Activated CD4-positive, alpha-beta T cell treated with anti-CD3 and anti-CD28 coated beads for 24 hours (primary cell): Measurements from ENCODE around the gene GZMH.
"Not testable (repeated sequence)": the region's sequence is repeated elsewhere in the genome, so short reads cannot be mapped to it uniquely, and the experiment has no call there.

Experiments
- DNase-seq, 2 donors: peaks; one replicate each; pipeline ENCODE4 v3.0.0-alpha.2; 2020; ENCODE audit warnings: low read depth in 2 of 2

The GZMH gene, protein sequence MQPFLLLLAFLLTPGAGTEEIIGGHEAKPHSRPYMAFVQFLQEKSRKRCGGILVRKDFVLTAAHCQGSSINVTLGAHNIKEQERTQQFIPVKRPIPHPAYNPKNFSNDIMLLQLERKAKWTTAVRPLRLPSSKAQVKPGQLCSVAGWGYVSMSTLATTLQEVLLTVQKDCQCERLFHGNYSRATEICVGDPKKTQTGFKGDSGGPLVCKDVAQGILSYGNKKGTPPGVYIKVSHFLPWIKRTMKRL

DNA sequence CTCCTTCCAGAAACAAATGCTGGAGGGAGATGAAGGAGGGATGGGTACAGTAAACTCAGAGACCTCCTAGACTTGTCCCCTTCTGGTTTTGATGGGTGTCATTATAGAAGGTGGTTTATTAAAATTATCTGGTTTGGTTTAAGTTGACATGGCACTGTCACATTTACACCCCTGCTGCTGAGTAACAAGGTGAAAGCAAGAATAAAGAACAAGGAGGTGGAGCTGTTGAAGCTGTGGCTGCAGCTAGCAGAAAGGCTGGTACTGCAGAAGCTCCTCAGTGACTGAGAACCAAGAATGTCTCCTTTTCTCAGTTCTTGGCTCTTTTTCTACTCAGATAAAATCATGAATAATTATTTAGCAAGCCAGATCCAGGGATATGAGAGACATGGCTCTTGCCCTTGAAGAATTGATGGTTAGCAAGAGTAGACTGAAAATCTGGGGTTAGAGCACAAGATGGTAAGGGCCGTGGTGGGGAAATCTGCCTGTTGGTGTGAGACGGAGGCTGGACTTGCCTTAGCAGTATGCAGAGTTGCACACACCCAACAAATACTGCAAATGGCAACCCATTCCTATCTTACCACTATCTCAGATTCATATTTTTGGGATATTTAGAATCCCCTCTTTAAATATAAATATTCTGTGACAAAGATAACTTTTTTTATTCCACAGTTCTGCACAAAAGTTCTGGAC is at the start of gene GZMH:
TSS of gene GZMH (minus strand) at position 31 of the 690 bp plus-strand sequence. CDS start 72 bp downstream, outside the sequence.
- no peak for DNase-seq

DNA sequence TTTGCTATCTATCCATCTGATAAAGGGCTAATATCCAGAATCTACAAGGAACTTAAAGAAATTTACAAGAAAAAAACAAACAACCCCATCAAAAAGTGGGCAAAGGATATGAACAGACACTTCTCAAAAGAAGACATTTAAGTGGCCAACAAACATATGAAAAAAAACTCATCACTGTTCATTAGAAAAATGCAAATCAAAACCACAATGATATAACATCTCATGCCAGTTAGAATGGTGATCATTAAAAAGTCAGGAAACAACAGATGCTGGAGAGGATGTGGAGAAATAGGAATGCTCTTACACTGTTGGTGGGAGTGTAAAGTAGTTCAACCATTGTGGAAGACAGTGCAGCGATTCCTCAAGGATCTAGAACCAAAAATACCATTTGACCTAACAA is 38.9 kb upstream of the GZMH start:
- DNase-seq = not testable (repeated sequence)

DNA sequence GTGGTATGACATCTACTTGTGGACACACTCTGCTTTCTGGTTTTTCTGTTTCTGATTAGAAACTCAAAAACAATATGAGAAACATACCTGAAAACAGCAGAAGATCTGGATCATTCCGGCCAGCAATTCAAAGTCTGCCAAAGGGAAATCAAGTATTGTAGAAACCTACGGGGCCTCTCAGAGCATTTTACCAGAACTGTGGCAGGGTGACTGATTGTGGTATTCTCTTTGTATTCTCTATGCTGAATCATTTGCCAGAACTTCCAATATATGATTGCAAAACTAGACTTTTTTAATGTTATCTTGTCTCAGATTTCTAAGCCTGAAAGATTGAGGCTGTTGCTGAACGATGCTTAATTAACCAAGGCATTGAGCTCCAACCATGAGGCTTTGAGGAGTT is 30.4 kb upstream of the GZMH start:
- DNase-seq = no peak

DNA sequence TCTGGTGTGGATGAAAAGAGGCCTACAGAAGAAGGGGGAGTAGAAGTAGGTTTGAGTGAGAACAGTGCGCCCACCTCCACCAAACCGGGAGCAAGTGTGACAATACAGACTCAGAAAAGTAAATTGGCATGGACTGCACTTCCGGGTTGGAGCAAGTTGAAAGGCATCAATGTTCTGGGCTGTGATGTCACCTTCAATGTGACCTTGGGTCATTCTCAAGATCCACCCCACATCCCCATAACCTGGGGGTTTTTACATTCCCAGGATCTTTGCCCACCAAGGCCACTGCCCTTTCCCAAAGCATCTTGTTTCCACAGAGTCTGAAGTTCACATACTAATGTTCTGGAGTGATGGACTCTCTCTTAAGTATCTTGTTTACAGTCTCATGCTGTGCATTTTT is 29.8 kb upstream of the GZMH start:
- DNase-seq = no peak

DNA sequence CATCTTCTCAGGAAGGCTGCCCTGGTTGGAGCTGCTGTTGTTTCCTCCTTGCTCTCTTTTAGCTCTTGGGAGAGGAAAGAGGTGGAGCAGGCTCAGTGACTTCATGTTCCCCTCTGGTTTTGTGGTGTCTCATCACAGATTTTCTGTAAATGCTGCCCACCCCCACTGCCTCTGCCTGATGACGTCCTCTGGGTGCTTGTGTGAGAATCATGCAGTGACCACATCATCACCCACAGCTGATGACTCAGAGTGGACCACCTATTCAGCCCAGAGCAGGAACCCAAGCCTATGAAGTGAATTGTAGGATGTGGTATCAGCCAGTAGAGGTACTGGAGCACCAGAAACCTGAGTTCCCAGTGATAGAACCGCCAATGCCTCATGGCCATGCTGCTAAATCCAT is 24.7 kb upstream of the GZMH start, which contains the start of gene GZMB:
TSS of gene GZMB (minus strand) at position 33 of the 400 bp plus-strand sequence. CDS start at position 3, 30 bp downstream.
- DNase-seq = peak; percentile 20 to 35

DNA sequence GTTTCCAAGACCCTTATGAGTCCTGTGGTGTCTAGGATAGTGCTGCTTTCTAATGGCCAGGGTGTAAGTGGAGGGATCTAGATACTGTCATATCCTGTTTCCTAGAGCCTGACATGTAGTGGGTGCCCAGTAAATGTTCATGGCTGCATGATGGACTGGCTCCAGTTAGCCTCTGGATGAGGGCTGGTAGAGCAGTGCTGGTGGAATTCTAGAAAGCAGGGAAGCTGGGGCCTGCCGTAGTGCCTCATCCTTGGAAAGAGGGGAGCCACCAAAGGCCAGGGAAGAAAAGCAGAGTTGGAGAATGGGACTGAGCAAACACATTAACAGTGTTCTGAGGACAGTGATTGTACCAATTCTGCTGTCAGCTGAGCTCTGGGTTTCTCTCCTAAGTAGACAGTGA is 23.9 kb upstream of the GZMH start:
- DNase-seq = no peak

DNA sequence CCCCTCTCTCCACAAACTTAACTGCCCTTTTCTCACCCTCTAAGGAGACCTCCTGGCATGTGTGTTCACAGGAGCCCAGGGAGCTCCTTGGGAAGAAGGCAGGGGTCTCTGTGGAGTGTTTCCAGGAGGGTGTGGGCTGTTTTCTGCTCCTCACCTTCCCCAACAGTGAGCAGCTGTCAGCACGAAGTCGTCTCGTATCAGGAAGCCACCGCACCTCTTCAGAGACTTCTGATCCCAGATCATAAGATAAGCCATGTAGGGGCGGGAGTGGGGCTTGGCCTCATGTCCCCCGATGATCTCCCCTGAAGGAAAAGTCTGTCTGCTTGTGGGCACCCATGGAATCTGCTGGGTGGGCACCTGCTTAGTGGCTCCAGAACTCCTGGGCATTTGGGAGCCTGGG is 23.3 kb upstream of the GZMH start:
- no peak for DNase-seq

DNA sequence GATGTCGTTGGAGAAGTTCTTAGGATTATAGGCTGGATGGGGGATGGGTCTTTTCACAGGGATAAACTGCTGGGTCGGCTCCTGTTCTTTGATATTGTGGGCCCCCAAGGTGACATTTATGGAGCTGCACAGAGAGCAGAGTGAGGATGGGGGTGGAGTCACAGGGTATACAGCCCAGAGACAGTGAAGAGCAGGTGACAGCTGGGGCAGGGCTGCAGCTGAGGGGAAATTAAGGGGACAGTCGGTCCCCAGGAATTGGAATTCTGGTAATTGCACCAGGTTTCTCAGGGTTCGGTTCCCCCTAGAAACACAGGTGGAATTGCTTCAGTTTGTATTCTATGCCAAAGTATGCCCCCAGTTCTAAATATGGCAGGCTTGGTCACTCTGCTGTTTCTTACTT is 22.9 kb upstream of the GZMH start:
- no peak for DNase-seq

DNA sequence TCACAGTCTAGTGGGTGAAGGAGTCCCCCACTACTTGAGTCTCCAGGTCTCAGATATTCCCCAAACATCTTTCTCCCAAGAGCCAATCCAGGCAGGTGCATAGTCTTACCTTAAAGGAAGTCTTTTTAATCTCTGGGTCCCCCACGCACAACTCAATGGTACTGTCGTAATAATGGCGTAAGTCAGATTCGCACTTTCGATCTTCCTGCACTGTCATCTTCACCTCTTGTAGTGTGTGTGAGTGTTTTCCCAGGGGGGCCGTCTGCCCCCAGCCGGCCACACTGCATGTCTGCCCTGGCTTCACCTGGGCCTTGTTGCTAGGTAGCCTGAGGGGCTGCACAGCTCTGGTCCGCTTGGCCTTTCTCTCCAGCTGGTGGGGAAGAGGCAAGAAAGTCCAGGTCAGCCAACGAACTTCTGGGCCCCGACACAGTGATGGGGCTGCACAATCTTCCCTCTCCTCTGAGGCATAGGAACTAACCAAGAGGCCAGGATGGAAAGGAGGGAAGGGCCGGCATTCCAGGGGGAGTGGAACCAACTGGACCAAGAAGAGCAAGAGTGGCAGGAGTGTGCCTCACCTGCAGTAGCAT is 22.4 kb upstream of the GZMH start:
- no peak for DNase-seq

DNA sequence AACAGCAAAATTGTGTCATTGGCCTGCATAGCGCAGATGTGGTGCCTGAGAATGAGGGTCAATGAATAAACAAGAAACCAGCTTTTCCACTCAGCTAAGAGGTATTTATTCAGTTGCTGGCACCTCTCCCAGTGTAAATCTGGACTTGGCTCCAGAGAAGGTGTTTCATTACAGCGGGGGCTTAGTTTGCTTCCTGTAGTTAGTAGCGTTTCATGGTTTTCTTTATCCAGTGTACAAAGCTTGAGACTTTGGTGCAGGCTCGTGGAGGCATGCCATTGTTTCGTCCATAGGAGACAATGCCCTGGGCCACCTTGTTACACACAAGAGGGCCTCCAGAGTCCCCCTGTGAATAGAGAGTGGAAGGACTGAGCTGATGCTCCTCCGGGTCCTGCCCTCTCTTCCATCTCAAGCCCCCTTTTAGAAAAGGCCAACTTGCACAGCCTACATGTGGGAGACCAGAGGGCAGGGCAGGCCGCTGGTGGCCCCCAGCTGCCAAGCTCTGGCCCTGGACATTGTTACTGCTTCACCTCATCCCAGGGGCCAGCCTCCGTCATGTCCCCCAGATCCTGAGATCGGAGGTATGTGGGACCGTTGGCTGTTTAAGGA is 21.5 kb upstream of the GZMH start:
- no peak for DNase-seq

DNA sequence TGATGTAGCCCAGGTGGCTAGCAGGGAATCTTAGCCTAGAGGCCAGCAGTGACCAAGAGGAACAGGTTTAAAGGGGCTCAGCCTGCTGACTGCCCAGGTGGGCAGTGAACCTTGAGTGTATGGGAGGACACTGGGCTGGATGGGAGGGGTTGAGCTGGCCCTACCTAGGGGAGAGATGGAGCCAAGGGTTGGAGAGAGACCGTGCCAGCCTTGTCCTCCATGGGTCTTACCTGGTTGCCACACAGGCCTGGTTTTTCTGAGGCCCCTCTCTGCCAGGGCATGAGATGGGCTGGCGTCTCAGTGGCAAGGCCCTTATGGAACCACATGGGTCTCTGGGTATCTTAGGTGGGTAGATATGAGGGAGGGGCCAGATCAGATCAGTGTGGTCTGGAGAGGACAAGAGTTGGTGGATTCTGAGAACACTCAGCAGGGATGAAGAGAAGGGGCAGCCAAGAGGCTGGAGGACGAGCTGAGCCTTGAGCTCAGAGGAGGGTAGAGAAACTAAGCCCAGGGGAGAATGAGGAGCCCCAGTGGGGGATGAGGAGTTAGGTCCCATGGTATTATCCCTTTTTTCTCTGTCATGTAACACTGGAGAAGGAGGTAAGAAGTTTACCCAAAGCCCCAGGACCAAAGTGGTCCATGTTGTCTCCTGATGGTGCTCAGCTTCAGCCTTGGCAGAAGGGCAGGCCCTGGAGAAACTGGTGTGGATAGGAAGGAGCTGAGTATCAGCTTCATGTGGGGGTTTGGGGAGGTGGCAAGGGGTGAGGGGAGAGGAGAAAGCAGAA is 20.8 kb upstream of the GZMH start:
- DNase-seq = no peak

DNA sequence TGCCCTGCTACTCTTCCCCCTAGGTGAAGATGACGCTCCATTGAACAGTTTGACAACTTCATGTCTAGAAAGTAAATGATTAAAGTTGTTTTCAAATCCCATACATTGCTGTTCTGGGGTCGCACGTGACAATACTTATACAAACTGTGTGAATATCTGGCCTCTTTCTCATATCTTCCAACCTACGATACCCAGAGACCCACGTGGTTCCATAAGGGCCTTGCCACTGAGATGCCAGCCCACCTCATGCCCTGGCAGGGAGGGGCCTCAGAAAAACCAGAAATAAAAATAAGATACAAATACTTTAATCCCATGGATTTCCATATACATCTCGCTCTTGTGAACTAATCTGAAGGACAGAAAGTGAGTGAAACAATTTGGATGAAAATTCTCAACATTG is 20.0 kb upstream of the GZMH start:
- no peak for DNase-seq

DNA sequence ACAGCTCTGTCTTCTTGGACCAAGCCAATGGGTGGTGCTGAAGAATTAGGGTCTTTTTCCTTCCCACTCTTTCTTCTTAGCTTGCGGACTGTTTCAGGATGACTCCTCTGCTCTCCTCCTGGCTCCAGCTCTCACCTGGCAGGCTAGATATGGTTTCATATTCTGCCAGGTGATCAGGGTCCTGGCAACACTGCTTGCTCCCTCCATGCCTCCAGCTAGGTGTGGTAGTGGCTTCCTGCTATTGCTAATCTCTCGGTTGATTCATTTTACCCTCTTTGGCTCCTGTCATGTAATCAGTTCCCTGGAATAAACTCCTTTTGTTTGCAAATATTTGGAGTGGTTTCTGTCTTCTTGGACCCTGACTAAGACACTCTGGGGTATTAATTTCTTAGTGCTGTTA is 4.3 kb upstream of the GZMH start:
- DNase-seq = no peak

DNA sequence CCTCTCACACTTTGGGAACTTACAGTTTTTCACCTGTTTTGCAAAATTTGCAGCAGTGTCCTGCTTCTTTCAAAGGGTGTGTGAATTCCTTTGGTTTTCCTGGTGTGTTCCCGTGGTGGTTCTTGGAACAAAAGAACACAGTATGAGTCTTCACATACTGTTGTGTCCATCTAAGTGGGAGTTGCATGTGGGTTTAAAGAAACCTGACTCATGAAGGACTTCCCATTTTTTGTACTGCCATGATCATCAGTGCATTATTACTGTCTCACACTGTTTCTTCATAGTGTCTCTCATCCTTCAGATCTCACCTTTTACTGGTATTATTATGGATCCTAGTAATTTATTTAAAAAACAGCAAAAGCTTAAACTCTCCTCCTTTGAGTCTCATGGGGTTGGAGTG is 3.8 kb upstream of the GZMH start:
- no peak for DNase-seq

DNA sequence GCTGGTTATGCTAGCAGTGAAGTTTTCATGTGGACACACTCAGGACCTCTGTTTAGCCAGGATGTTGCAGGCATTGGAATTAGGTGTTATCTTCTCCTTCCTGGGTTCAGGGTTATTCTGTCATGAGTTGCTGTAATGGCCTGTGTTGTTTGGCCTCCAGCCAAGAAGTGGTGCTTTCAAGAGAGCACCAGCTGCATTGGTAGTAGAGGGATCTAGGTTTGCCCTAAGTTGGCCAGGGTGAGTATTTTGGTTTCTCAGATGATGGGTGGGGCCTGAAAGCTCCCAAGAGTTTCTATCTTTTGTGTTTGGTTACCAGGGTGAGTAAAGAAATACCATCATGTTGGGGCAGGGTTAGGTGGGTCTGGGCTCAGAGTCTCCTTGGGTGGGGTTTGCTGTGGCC is 2.7 kb upstream of the GZMH start:
- DNase-seq = no peak

DNA sequence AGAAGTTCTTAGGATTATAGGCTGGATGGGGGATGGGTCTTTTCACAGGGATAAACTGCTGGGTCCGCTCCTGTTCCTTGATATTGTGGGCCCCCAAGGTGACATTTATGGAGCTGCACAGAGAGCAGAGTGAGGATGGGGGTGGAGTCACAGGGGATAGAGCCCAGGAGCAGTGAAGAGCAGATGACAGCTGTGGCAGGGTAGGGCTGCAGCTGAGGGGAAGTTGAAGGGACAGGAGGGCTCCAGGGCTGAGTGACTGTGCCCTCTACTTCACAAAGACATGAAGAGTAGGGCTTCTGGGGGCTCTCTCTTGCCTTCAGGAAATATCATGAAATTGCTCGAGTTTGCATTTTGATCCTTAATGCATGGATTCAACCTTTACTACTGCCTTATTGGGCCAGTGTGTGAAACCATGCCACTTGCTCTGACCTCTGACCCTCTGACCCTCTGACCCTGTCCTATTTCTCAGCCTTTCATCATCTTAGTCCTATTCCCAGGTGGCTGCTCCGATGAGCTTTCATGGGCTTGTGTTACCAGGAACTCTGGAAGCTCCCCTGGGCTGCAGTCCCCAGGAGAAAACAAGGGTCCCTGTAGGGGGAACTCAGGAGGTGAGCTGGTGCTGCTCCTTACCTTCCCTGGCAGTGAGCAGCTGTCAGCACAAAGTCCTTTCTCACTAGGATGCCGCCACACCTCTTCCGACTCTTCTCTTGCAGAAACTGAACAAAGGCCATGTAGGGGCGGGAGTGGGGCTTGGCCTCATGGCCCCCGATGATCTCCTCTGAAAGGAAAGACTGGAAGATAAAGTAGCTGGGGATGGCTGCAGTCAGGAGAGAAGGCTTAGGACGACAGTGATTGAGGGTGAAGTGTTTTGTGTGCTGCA is 1.6 kb downstream of the GZMH start:
- DNase-seq = no peak

DNA sequence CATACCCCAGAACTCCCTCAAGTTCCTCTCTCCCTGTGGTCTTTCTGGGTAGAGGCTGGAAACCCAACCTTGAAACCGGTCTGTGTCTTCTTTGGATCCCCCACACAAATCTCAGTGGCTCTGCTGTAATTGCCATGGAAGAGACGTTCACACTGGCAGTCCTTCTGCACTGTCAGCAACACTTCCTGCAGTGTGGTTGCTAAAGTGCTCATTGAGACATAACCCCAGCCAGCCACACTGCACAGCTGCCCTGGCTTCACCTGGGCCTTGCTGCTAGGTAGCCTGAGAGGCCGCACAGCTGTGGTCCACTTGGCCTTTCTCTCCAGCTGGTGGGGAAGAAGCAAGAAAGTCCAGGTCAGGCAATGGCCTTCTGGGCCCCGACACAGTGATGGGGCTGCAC is 2.4 kb downstream of the GZMH start:
- no peak for DNase-seq

DNA sequence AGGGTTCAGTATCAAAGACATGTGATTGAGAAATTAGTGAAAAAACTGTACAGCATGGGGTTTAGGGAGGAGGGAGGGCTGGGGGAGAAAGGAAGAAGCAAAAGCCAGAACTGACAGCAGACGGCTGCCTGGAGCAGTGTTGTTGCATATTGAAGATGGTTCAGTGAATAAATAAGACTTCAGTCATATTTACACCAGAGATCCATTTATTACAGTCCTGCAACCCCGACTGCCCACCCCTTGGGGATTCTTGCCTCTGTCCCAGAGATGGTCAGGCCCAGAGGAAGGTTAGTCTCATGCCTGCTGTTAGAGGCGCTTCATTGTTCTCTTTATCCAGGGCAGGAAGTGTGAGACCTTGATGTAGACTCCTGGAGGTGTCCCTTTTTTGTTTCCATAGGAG is 3.2 kb downstream of the GZMH start:
- DNase-seq = no peak

DNA sequence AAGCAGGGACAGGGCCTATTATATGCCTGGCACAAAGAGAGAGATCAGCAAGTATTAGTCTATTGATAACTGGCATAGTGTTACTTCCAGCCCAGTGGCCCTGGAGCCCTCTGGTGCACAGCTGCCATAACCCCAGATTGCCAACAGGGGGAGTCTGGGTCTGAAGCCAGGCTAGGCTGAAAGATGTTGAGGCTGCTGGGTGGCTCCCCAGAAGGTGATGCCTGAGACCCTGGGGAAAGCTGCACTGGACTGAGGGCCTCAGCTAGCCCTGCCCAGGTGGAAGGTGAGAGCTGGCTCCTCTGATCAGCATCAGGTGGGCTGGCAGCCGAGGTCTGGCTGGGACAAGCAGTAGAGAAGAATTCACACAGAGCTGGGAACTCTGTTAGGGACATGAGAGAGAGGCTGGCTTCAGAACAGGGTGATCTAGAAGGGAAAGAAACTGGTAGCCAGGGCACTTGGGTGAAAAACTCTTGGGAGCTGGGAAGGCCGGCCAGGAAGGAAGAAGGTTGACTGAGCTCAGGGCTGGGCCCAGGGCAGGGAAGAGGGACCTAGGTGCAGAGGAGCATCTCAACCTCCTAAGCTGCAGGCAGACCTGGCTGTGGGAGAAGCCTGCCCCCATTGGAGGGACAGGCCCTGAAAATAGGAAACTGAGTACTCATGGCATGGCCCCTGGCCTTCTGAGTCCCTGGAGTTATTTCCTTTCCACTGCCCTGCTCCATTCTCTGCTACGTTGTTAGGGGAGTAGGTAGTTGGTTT is 3.9 kb downstream of the GZMH start:
- DNase-seq = peak; percentile 48 to 57

DNA sequence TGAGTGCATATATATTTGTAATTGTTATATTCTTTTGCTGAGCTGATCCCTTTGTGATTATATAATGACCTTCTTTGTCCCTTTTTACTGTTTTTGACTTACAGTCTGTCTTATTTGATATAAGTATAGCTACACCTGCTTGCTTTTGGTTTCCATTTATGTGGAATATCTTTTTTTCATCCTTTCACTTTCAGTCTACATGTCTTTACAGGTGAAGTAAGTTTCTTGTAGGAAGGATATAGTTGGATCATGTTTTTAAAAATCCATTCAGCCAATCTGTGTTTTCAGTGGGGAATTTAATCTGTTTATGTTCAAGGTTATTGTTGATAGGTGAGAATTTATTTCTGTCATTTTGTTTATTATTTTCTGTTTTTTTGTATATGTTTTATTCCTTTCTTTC is 12.1 kb downstream of the GZMH start:
- DNase-seq = no peak
